Measurements from ENCODE around the gene SLC38A10. TPM values are rescaled to one million over a fixed set of nuclear protein-coding genes. Genes with fewer than 3 reads are reported as not detected.

SLC38A10 gene
- total and polyA plus RNA-seq, 8 donors = 72.8 to 190 (median 96.9) TPM

DNA sequence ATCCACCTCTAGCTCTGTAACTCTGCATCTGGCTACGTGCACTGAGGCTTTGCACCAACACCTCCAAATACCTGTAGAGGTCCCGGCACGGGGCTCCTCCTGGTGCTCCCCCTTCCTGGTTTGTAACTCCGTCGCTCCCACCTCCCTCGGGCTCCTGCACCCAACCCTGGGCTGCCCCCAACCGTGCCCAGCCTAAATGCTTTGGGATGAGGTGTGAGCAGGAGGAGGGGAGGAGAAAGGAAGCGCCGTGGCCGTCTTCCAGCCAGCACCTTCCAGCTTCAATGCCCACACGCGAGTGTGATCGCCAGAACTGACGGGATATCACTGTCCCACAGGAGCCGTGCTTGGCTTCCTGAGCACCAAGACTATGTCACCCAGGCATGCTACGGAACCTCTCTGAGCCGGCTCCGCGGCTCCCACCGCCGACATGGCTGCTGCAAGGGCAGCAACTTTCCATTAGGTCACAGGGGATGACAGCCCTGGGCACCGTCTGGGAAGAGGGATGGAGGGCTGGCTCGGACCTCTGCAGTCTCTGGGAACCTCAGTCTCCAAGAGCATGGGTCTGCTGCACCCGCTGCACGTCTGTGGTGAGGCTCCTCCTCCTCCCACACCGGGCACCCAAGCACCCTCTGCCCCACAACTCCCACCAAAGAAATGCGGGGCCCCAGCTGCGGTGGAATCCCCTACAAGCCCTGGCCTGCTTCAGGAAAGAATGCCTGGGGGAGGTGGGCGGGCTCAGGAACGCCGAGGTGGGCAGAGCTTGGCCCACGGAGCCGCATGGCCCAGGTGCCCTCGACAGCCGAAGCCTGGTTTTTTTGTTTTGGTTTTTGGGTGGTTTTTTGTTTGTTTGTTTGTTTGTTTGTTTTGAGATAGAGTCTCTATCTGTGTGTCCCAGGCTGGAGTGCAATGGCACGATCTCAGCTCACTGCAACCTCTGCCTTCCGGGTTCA, 6.4 kb upstream of the SLC38A10 start:
- H3K9me3 ChIP-seq = no peaks in the 10 kb centered on the region
- DNase-seq (no peak), ATAC-seq (peak in 1 of 4 donors; percentile 8), FAIRE-seq (no peak)
- H3K36me3 ChIP-seq = no peaks in the 10 kb centered on the region
- no peak overlapping the region for H3K27ac ChIP-seq
- WGBS, 2 donors = 70 to 72% methylated on average over 35 to 37 of the region's 37 CpGs
- TF ChIP-seq, protein P1, sequence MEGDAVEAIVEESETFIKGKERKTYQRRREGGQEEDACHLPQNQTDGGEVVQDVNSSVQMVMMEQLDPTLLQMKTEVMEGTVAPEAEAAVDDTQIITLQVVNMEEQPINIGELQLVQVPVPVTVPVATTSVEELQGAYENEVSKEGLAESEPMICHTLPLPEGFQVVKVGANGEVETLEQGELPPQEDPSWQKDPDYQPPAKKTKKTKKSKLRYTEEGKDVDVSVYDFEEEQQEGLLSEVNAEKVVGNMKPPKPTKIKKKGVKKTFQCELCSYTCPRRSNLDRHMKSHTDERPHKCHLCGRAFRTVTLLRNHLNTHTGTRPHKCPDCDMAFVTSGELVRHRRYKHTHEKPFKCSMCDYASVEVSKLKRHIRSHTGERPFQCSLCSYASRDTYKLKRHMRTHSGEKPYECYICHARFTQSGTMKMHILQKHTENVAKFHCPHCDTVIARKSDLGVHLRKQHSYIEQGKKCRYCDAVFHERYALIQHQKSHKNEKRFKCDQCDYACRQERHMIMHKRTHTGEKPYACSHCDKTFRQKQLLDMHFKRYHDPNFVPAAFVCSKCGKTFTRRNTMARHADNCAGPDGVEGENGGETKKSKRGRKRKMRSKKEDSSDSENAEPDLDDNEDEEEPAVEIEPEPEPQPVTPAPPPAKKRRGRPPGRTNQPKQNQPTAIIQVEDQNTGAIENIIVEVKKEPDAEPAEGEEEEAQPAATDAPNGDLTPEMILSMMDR (IDR thresholded peaks at IDR 0.05) = no peak
- no peaks in the 10 kb centered on the region for H3K27me3 ChIP-seq
- no peaks in the 10 kb centered on the region for H3K4me1 ChIP-seq
- intact Hi-C loops (cut with DNase I) = no loop called here
- H3K4me3 ChIP-seq = no peak overlapping the region

DNA sequence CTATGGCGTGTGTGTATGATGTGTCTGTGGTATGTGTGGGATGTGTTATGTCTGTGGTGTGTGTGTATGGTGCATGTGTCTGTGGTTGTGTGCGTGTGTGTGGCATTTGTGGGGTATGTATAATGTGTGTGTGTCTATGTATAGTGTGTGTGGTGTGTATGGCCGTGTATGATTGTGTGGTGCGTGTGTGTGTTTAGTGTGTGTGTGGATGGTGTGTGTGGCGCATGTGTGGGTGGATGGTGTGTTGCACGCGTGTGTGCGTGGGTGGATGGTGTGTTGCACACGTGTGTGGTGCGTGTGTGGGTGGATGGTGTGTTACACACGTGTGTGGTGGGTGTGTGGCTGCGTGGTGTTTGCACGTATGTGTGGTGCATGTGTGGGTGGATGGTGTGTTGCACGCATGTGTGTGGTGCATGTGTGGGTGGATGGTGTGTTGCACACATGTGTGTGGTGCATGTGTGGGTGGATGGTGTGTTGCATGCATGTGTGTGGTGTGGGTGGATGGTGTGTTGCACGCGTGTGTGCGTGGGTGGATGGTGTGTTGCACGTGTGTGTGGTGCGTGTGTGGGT, 5.6 kb upstream of the SLC38A10 start:
- intact Hi-C loops (cut with DNase I) = no loop called here
- no peak for DNase-seq
- 84 to 87% methylated on average over 19 of the region's 19 CpGs for WGBS, 2 donors
- no peak for FAIRE-seq
- Histone ChIP-seq H3K9me3 (no peaks in the 10 kb centered on the region), H3K4me1 (no peaks in the 10 kb centered on the region), H3K4me3 (no peak overlapping the region), H3K36me3 (no peaks in the 10 kb centered on the region), H3K27ac (no peak overlapping the region), H3K27me3 (no peaks in the 10 kb centered on the region)
- no peak for ATAC-seq
- TF ChIP-seq, protein P1 (IDR thresholded peaks at IDR 0.05) = no peak

DNA sequence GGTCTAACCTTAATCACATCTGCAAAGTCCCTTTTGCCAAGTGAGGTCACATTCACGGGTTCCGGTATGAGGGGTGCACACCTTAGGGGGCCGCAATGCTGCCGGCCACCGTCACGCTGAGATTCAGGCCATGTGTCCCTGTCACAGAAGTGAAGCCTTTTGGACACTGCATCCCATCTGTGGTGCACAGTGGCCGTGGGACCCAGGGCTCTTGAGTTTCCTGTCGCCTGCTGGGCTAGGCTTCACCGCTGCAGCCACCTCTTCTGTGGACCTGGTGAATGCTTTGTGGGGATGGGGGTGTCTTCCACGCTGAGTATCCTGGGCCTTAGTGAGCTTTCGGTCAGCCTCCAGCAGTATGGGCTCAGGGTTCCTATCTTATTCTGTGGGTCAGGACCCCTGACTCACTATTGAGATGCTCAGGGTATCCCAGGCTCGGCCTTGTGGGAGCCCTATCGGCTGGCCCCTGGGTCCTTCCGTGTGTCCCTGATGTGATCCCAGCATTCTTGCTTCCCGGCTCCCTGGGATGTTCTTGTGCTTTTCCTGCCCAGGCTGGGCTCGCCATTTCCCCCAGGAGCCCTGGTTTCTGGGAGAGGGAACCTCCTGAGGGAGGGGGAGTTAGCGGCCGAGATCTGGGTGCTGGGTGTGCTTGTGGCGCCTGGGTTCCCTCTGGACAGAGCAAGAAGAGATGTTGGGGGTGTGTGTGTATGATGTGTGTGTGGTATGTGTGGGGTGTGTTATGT, 4.9 kb upstream of the SLC38A10 start:
- TF ChIP-seq, protein P1 (IDR thresholded peaks at IDR 0.05) = no peak
- no peaks in the 10 kb centered on the region for H3K27me3 ChIP-seq
- no peak overlapping the region for H3K27ac ChIP-seq
- WGBS, 2 donors = 92 to 94% methylated on average over 19 of the region's 19 CpGs
- DNase-seq (no peak), FAIRE-seq (no peak), ATAC-seq (no peak)
- H3K4me1 ChIP-seq = no peaks in the 10 kb centered on the region
- intact Hi-C loops (cut with DNase I) = loop anchor here in 1 of 3 donors (10.0 kb wide), 1 partner anchor 95 kb away; the partner anchor contains the start of gene BAHCC1
- no peak overlapping the region for H3K4me3 ChIP-seq
- no peaks in the 10 kb centered on the region for H3K9me3 ChIP-seq
- no peaks in the 10 kb centered on the region for H3K36me3 ChIP-seq

DNA sequence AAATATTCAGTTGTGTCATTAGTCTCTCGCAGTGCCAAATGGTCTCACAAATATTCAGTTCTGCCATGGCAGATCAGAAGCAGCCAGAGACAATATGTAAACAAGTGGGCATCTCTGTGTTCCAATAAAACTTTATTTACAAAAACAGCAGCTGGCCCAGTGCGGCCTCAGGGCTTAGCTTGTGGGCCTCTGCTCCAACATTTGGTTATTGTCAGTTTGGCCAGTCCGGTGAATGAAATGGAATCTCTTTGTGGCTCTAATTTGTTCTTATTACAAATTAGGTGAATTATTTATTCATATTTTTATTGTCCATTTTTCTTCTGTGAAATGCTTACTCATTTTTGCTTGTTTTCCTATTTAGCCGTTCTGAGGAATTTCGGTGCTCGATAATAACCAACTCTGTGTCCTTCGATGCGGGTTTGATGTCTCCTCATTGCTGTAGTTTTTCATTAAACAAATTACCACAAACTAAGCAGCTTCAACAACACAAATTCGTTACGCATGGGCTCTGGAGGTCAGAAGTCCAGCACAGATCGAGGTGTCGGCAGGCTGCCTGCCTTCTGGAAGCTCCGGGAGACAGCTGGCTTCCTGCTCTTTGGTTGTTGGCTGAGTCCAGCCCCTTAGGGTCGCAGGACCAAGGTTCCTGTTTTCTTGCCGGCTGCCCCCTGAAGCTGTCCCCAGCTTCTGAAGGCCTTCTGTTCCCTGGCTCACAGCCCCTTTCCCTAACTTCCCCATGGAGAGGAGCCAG, 4.1 kb upstream of the SLC38A10 start:
- WGBS, 2 donors = 86 to 90% methylated on average over 15 of the region's 15 CpGs
- Histone ChIP-seq H3K4me3 (no peak overlapping the region), H3K9me3 (no peaks in the 10 kb centered on the region), H3K27me3 (no peaks in the 10 kb centered on the region), H3K27ac (no peak overlapping the region), H3K4me1 (no peaks in the 10 kb centered on the region), H3K36me3 (no peaks in the 10 kb centered on the region)
- intact Hi-C loops (cut with DNase I) = loop anchor here in 1 of 3 donors (10.0 kb wide), 1 partner anchor 96 kb away; the partner anchor contains the start of gene BAHCC1
- DNase-seq (no peak), FAIRE-seq (no peak), ATAC-seq (no peak)
- TF ChIP-seq, protein P1 (IDR thresholded peaks at IDR 0.05) = no peak
